ENCODE measurements around the gene NF2. TPM values are rescaled to one million over a fixed set of nuclear protein-coding genes. Genes with fewer than 3 reads are reported as not detected.
A peak's percentile ranks its signal among the peaks of the same experiment; 100 is the strongest.

NF2 gene
- total RNA-seq, 1 donor from 2014 or later: 48.4 TPM

DNA sequence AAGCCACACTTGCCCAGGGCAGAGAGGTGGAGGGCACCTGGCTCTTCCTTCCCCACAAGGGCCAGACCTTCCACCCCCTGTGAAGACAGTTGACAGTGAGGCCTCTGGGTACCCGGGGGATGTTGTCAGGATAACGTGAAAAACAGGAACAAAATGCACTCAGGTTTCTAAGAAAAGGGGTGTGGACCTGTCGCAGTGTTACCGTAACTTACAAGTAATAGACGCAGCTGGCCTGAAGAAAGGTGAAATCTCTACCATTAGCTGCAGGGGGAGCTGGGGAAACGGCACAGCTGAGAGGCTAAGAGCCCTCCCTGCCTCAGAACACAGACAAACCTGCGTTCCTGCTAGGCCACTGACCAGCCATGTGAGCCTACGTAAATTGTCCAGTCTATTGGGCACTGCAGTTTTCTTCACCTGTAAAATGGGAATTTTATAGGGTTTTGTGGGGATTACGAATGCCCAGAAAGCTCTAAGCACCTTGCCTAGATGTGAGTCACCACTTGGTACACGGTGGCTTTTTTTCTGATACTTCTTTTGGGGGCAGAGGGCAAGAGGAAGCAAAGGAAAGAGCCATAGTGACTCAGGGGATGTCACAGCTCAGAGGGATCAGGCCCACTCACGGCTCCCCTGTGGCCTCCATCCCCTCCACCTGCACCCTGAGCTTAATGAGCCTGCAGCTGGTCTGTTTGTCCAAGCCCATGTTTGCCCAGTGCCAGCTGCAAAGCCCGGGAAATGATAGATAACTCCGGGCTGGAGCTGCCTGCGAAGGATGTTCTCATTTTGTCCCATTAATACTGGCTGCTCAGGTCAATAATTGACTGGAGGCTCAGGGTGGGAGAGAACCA lies 97.9 kb downstream of the NF2 start:
- H3K4me1 Mint-ChIP-seq: peaks cover 28% of the 10 kb centered on the region
- peak overlapping the region; percentile 12 for H3K4me3 Mint-ChIP-seq
- H3K27ac Mint-ChIP-seq (ENCODE audit: unreplicated experiment): peak overlapping the region; percentile 27
- TF ChIP-seq, protein P1, sequence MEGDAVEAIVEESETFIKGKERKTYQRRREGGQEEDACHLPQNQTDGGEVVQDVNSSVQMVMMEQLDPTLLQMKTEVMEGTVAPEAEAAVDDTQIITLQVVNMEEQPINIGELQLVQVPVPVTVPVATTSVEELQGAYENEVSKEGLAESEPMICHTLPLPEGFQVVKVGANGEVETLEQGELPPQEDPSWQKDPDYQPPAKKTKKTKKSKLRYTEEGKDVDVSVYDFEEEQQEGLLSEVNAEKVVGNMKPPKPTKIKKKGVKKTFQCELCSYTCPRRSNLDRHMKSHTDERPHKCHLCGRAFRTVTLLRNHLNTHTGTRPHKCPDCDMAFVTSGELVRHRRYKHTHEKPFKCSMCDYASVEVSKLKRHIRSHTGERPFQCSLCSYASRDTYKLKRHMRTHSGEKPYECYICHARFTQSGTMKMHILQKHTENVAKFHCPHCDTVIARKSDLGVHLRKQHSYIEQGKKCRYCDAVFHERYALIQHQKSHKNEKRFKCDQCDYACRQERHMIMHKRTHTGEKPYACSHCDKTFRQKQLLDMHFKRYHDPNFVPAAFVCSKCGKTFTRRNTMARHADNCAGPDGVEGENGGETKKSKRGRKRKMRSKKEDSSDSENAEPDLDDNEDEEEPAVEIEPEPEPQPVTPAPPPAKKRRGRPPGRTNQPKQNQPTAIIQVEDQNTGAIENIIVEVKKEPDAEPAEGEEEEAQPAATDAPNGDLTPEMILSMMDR (conservative IDR thresholded peaks at IDR 0.05): peak; percentile 49
- DNase-seq (ENCODE audit: low read depth, low spot score): no peak
- no peaks in the 10 kb centered on the region for H3K9me3 Mint-ChIP-seq
- no peaks in the 10 kb centered on the region for H3K36me3 Mint-ChIP-seq (ENCODE audit: low read depth)
- H3K27me3 Mint-ChIP-seq (ENCODE audit: low read depth): peaks cover 34% of the 10 kb centered on the region

DNA sequence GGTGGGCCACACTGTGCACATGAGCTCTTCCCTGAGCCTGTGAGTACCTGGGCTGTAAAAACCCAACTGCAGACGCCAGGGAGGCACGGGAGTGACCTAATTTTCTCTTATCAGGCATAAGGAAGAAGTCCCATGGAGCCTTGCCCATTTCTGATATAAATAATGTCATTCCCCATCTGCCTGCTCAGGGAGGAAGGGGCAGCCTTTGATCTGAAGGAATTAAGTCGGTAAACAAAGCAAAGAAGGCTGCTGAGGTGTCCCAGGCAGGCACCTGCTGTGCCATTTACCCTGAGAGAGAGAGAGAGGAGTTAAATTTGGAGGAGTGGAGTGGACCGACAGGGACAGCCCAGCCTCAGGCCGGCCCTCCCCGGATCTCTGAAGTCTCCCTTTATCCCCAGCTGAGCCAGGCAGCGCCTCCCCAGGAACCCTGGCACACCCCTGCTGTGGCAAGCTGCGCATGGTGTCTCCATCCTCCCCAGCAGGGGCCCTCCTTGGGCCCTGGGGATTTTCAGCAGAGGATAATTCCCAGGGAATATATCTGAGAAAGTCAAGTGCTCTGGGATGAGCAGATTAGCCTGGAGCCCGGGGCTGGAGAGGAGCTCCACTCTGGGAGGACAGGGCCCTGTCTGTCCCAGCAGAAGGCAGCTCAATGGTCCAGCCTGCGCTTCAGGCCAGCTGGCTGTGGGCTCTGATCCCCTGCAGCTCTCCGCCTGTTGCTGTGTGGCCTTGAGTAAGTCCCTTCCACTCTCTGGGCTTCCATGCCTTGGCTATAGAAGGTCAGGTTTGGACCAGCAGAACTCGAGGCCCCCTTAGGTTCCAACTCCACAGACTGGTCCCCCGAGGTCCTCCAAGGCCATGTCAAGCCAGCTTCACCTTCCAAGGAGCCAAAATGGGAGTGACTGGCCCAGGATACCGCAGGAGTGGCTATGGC lies 98.8 kb downstream of the NF2 start:
- no peaks in the 10 kb centered on the region for H3K36me3 Mint-ChIP-seq (ENCODE audit: low read depth)
- TF ChIP-seq, protein P1 (conservative IDR thresholded peaks at IDR 0.05): no peak

DNA sequence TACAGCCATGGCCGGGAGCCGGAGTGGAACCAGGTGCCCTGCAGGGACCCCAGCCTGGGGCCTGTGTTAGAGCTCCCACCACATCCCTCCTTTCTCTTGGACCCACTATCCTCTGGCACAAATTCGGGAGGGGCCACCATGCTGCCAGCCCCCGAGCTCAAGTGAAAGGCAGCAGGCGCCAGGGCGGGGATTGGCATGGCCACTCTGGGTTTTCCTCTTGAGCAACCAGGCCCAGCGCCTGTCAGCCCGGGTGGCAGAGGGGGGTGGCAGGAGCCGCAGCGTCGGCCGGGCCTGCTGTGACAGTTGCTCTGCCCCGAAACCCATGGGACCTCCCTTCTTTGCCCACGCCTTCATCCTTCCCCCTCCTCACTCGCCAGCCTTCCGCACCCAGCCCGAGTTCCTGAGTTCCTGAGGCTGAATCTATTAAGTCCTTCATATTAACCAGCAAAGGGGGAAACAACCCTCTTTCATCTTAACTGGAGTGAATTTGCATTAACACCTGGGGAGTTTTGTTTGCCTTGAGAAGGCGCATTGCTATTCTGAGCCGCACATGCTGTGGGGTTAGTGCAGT lies 99.6 kb downstream of the NF2 start:
- Mint-ChIP-seq H3K4me3 (no peak overlapping the region), H3K27ac (ENCODE audit: unreplicated experiment) (no peak overlapping the region), H3K4me1 (peaks cover 36% of the 10 kb centered on the region), H3K27me3 (ENCODE audit: low read depth) (peaks cover 43% of the 10 kb centered on the region), H3K36me3 (ENCODE audit: low read depth) (no peaks in the 10 kb centered on the region), H3K9me3 (no peaks in the 10 kb centered on the region)
- no peak for DNase-seq (ENCODE audit: low read depth, low spot score)
- TF ChIP-seq, protein P1 (conservative IDR thresholded peaks at IDR 0.05): no peak

More for the DNA sequence above, 98.8 kb downstream of the NF2 start:
- Mint-ChIP-seq H3K4me1 (peaks cover 36% of the 10 kb centered on the region), H3K9me3 (no peaks in the 10 kb centered on the region), H3K27me3 (ENCODE audit: low read depth) (peaks cover 41% of the 10 kb centered on the region), H3K27ac (ENCODE audit: unreplicated experiment) (no peak overlapping the region), H3K4me3 (peak overlapping the region; percentile 12)
- DNase-seq (ENCODE audit: low read depth, low spot score): no peak

DNA sequence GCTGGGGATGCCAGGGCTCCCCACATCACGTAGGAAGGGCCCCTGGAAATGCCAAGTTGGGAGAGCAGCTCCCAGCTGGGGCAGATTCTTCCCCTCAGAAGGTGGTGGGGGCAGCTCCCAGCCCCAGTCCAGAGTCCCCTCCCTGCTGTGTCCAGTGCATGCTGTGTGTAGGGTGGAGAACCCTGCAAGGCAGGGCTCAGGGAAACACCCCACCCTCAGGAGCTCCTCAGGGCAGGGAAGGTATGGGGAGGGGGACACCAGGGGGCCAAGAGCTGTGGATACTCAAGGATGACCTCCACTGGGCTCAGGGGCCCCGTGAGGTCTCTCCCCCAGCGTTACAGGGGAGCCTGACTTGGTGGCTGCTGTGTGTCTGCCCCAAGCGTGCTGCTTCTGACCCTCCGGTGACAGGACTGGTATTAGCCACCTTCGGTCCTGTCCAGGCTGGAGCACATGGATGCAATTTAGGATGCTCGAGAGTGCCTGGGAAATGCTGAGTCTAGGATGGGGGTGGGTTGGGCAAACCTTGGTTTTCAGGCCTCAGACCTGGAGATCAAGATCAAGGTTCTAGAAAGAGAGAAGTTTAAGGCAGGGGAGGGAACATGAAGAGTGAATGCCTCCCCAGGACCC lies 100.2 kb downstream of the NF2 start:
- no peak for DNase-seq (ENCODE audit: low read depth, low spot score)
- H3K27ac Mint-ChIP-seq (ENCODE audit: unreplicated experiment): no peak overlapping the region
- H3K36me3 Mint-ChIP-seq (ENCODE audit: low read depth): no peaks in the 10 kb centered on the region
- H3K9me3 Mint-ChIP-seq: no peaks in the 10 kb centered on the region
- TF ChIP-seq, protein P1 (conservative IDR thresholded peaks at IDR 0.05): no peak
- H3K27me3 Mint-ChIP-seq (ENCODE audit: low read depth): peaks cover 43% of the 10 kb centered on the region
- peaks cover 33% of the 10 kb centered on the region for H3K4me1 Mint-ChIP-seq
- no peak overlapping the region for H3K4me3 Mint-ChIP-seq

All from neural crest cell (in vitro differentiated cells).